GM12801 (cell line): ENCODE data around the gene RPH3AL.

ENCODE experiments used
- TF ChIP-seq, protein P1 (sequence below): IDR thresholded peaks from one replicate; pipeline ENCODE4 v1.5.1; 2011; ENCODE audit warnings: control low read depth; ENCODE audit not compliant: insufficient read length; ENCODE audit errors: extremely low read depth

The RPH3AL gene

DNA sequence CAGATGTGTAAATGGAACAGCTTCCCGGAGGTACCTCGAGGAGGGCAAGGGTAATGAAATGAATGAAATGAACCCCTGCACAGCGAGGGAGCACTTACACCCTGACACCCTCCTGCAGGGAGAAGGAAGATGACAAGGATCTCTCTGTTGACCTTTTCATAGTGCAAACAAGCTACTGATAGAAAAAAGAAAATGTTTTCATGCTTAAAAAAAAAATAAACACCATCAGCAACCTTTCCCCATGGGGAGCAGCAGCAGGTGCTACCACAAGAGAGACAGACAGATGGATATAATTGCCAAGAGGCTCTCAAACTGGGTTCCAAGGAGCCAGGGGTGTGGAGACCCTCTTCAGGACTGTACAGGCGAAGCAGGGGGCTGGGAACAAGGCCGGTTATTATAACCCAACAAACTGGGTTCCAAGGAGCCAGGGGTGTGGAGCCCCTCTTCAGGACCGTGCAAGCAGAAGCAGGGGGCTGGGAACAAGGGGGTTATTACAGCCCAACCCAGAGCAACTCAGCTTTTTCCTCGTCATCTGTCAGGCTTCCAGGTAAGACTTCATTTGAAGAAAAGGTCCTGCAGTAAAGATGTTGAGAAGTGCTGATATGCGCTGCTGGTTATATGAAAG lies 718 bp upstream of the RPH3AL start:
- TF ChIP-seq, protein P1, sequence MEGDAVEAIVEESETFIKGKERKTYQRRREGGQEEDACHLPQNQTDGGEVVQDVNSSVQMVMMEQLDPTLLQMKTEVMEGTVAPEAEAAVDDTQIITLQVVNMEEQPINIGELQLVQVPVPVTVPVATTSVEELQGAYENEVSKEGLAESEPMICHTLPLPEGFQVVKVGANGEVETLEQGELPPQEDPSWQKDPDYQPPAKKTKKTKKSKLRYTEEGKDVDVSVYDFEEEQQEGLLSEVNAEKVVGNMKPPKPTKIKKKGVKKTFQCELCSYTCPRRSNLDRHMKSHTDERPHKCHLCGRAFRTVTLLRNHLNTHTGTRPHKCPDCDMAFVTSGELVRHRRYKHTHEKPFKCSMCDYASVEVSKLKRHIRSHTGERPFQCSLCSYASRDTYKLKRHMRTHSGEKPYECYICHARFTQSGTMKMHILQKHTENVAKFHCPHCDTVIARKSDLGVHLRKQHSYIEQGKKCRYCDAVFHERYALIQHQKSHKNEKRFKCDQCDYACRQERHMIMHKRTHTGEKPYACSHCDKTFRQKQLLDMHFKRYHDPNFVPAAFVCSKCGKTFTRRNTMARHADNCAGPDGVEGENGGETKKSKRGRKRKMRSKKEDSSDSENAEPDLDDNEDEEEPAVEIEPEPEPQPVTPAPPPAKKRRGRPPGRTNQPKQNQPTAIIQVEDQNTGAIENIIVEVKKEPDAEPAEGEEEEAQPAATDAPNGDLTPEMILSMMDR = no peak

DNA sequence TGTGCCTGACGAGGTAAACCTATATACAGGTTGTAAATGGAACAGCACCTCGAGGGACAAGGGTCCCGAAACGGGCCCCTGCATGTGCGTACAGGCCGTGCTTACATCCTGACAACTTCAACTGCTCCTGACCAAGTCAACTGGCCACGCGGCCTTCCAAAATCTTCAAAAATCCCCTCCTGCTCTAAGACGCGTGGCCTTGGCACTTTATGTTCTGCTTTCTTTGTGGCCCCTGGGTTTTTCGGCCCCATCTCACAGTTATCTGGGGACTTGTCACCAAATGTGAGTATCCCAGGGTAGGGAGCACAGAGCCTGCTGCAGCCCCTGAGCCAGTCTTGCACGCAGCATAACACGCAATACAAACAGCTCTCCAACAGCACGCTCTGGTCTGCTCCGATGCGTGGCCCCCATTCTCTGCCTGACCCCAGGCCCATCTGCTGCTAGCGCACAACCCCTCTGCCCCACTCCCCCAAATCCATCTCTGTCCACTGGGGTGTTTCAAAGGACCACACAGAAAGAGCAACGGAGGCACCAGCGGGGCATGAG lies 659 bp downstream of the RPH3AL start:
- TF ChIP-seq, protein P1 = no peak

DNA sequence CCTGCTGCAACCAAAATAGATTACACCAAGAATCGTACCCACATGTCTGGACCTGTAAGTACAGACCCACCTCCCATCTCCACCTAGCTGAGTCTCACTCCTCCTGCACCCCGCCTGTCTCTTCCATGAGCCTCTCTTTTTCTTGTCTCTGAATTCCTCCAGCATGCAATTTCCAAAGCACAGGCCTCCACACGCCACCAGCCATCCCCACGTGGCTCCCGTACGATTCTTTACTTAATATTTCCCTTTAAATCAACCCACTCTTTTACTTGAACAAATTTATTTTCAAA lies 1.2 kb downstream of the RPH3AL start:
- TF ChIP-seq, protein P1 = no peak

DNA sequence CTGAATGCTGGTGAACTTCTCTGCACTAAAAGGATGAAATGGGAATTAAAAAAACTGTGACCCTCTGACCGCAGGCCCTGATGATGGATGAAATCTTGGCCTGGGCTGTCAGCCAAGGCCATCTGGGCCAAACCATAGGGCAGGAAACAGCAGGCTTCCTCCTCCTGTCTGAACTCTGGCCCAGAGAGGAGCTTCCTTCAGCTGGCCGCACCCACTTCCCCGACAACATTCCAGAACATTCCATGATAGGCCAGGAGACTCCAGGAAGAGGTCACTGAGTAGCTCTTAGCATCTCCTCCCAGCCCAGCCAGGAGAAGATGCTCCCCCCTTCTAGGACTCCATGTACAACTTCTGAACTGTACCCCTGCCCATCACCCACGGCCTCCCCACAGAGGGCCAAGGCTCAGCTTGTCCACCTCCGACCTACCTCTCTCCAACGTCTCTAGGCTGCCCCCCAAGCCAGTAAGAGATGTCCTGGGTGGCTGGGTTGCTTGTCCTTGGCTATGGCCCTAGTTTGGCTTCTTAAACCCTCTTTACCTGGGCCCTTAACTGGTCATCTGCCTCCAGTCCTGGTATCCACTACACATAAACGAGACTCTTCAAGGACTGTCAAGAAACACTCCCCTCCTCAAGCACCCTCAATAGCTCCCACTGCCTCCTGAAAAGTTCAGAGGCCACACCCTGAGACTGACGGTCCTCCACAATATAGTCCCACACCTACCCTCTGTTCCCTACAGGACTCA lies 1.7 kb downstream of the RPH3AL start:
- TF ChIP-seq, protein P1 = no peak

DNA sequence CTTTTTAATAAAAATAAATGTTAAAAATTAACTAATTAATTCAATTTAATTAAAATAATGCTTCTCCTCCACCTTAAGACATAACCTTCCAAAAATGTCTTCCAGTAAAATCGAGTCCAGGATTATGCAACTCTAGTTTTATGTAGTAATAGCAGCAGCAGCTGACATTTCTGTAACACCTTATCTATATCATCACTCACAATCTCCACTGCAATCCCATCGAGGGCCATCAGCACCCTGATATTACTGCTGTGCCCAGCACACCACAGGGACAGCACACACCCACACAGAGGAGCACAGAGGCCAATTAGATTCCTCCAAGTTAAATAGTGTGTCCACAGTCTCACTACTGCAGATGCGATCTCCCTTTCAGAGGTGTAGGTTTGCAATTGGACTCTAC lies 2.9 kb downstream of the RPH3AL start:
- TF ChIP-seq, protein P1 = no peak

DNA sequence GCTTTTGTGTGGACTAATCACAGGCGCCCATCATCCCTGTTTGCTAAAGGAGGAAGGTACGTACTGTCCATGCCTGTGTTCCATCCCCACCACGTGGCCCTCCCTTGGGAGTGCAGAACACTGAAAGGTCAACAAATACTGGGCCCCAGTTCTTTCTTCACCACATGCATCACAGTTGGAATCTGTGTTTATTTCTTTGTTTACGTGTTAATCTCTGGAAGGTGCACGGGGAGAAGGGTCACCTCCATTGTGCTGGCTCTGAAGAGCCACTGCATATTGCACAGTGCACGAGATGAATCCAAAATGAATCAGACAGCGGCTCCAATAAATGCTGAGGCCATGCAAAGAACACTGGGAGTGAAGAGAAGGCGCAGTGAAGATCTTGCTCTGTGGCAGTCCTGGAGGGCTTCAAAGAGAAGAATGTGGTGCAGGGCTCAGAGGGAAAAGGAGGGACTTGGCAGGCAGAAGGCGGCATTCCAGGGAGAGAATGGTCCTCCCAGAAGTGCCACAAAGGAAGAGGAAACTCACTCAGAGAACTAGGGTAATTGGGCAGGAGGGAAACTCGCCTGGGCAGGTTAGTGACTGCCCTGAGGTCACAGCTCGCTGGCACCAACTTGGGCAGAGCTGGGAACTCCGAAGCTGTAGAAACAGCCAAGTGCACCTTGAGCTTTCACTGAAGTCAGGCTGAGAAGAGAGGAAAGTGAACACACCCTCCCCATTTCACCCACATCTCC lies 3.7 kb downstream of the RPH3AL start:
- TF ChIP-seq, protein P1 = no peak

DNA sequence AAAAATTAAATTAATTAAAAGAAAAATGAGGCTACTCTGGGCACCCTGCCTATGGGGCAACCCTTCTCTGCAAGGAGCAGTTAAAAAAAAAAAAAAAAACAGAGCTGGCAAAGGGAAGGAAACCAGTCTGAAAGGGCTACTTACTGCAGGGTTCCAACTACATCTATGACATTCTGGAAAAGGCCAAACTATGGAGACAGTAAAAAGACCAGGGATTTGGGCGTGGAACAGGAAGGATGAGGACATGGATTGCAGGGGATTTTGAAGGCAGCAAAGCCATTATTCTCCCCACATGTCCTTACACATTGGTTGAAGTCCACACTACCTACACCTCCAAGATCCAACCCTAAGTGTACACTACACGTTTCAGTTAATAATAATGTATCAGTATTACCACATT lies 4.6 kb downstream of the RPH3AL start:
- TF ChIP-seq, protein P1 = no peak
